Ammon's horn (tissue), 1 donor: ENCODE results near the gene CYP1A1.

ENCODE experiments used
- DNase-seq: peaks from one replicate; pipeline ENCODE4 v3.0.0-alpha.2; 2016; ENCODE audit warnings: low spot score

Gene CYP1A1, protein sequence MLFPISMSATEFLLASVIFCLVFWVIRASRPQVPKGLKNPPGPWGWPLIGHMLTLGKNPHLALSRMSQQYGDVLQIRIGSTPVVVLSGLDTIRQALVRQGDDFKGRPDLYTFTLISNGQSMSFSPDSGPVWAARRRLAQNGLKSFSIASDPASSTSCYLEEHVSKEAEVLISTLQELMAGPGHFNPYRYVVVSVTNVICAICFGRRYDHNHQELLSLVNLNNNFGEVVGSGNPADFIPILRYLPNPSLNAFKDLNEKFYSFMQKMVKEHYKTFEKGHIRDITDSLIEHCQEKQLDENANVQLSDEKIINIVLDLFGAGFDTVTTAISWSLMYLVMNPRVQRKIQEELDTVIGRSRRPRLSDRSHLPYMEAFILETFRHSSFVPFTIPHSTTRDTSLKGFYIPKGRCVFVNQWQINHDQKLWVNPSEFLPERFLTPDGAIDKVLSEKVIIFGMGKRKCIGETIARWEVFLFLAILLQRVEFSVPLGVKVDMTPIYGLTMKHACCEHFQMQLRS

DNA sequence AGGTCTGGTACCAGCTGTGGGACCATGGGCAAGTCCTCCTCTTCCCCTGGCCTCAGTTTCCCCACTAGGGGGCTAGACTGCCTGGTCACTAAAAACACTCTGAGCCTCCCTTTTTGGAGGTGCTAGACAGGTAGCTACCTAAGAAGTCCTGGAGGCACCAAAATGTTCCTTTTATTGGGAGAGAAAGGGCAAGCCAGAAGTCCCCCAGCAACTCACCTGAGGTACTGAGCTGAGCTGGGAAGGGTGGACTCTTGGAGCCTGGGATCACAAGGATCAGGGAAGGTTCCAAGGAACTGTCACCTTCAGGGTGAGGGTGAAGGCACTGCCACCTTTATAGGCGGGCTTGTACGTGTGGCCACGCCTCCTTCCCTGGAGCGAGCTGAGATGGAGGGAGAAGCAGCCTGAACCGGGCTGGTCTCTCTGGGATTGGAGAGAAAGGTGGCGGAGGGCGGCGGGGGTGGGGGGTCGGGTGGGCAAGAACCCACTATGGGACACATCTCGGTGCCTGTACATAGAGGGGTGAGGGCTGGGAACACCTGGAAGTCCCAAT is at the start of gene CYP1A1:
CYP1A1 (minus strand) TSS at position 304 of the 550 bp plus-strand sequence. CDS start 2,431 bp downstream, outside the sequence.
- DNase-seq, result no peak

- no peak for DNase-seq
Measured at GRCh38 chr15:74773731-74774252, 48.5 kb upstream of the CYP1A1 start.

- DNase-seq, result no peak
Measured at GRCh38 chr15:74773329-74773728, 48.0 kb upstream of the CYP1A1 start.

GRCh38 chr15:74770211-74770903 is 45.0 kb upstream of the CYP1A1 start:
- DNase-seq, result no peak

- no peak for DNase-seq
Measured at GRCh38 chr15:74769463-74770025, 44.2 kb upstream of the CYP1A1 start.

- peak; percentile 73 for DNase-seq
Measured at GRCh38 chr15:74768771-74769342, 43.5 kb upstream of the CYP1A1 start.

- no peak for DNase-seq
Measured at GRCh38 chr15:74768099-74768770, 42.9 kb upstream of the CYP1A1 start.

GRCh38 chr15:74767167-74768098 is 42.1 kb upstream of the CYP1A1 start:
- DNase-seq, result no peak

DNA sequence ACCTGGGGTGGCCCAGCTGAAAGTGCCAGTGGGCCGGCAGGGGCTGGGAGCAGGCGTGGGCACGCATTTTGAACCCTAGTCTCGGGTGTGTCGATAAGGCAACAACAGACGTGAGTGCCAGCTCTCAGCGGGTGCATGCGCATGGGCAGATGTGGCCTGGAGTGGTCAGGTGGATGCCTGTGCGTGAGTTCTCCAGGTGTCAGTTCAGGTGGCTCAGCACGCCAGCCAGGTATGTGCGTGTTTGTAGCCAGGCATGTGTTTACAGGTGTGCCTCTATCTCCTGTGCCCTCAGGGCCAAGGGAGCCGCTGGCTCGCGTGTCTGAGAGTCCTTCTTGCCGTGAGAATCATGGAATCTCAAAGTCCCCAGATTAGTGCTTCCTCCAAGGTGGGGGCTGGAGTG is 38.1 kb upstream of the CYP1A1 start:
- no peak for DNase-seq

GRCh38 chr15:74762791-74763150 is 37.4 kb upstream of the CYP1A1 start:
- no peak for DNase-seq

DNA sequence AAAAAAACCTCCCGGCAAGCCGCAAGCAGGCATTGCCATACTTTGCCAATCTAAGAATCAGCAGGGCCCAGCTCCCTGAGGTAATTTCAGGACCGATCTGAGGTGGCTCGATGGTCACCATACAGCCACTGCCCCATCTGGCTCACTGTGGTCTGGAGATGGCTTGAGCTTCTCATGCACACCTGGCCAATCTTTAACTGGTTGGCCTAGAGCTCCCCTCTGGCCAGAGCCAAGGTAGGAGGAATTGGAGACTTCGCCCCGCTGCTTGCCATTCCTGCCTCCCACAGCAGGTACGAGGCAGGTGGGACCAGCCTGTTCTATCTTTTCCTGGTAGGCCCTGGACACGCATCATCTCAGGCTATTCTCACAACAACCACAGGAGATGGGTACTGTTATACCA is 33.4 kb upstream of the CYP1A1 start:
- DNase-seq, result no peak

GRCh38 chr15:74754593-74755215 is 29.4 kb upstream of the CYP1A1 start:
- no peak for DNase-seq

- DNase-seq, result no peak
Measured at GRCh38 chr15:74752531-74752930, 27.2 kb upstream of the CYP1A1 start.

GRCh38 chr15:74752011-74752410 is 26.7 kb upstream of the CYP1A1 start:
- no peak for DNase-seq

GRCh38 chr15:74750751-74751150 is 25.4 kb upstream of the CYP1A1 start:
- DNase-seq, result no peak

- no peak for DNase-seq
Measured at GRCh38 chr15:74749832-74750231, 24.5 kb upstream of the CYP1A1 start.

- no peak for DNase-seq
Measured at GRCh38 chr15:74748322-74748946, 23.1 kb upstream of the CYP1A1 start, which contains the start of gene CYP1A2. TSS of gene CYP1A2 (plus strand) at chr15:74748845. CDS start at chr15:74749739, 894 bp downstream.

DNA sequence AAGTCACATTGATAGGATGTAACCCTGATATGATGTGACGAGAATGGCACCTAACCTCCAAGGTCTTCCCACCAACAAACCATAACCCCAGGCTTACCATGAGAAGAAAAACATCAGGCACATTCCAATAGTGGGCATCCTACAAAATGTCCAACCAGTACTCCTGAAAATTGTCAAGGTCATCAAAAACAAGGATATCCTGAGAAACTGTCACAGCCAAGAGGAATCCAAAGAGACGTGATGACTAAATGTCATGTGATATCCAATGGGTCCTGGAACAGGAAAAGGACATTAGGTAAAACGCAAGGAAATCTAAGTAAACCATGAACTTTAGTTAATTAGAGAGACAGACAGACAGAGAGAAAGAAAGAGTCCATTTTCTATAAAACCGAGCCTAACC is 21.1 kb upstream of the CYP1A1 start:
- no peak for DNase-seq

GRCh38 chr15:74742422-74742821 is 17.1 kb upstream of the CYP1A1 start:
- DNase-seq, result no peak
